ENCODE results near the gene SF3B3. TPM values are rescaled to one million over a fixed set of nuclear protein-coding genes. Genes with fewer than 3 reads are reported as not detected.

SF3B3 gene
- total RNA-seq, 2 donors from 2014 or later: 94.6 to 123 TPM

DNA sequence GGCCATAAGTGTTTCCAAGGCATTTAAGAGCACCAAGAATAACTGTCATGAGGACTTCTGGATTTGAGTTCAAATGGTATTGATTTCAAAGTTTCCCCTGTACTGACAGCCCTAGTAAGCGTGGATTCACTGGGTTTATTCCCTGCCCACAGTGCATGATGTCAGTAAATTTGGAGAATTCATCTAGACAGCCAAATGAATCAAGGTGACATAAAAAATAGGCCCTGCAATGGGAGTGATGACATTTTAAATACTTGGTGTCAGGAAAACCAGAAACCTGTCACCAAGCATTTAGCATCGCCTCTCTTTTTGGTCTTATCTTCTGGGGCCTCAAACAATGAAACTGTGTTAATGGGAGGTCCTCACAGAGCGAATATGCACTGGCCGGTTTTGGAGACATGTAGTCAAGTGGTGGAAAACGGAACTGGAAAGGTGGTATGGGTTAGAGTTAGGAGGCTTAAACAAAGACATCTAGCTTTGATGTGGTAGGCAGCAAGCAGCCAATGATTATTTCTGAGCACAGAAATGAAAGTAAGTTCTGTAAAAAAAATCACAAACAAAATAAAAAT, 29.3 kb upstream of the SF3B3 start:
- Histone ChIP-seq H3K27ac (no peak overlapping the region), H3K9me3 (no peaks in the 10 kb centered on the region), H3K4me1 (ENCODE audit: control insufficient read depth in 1 of 2, low read depth in 2 of 2) (no peaks in the 10 kb centered on the region), H3K27me3 (replicated peaks; ENCODE audit: insufficient read depth) (no peaks in the 10 kb centered on the region), H3K36me3 (peaks cover 44% of the 10 kb centered on the region), H3K4me3 (no peak overlapping the region)
- ATAC-seq (ENCODE audit: insufficient number of reproducible peaks, low FRiP score, low read depth) (no peak), DNase-seq (ENCODE audit: low spot score) (no peak)
- TF ChIP-seq, protein P1, sequence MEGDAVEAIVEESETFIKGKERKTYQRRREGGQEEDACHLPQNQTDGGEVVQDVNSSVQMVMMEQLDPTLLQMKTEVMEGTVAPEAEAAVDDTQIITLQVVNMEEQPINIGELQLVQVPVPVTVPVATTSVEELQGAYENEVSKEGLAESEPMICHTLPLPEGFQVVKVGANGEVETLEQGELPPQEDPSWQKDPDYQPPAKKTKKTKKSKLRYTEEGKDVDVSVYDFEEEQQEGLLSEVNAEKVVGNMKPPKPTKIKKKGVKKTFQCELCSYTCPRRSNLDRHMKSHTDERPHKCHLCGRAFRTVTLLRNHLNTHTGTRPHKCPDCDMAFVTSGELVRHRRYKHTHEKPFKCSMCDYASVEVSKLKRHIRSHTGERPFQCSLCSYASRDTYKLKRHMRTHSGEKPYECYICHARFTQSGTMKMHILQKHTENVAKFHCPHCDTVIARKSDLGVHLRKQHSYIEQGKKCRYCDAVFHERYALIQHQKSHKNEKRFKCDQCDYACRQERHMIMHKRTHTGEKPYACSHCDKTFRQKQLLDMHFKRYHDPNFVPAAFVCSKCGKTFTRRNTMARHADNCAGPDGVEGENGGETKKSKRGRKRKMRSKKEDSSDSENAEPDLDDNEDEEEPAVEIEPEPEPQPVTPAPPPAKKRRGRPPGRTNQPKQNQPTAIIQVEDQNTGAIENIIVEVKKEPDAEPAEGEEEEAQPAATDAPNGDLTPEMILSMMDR (IDR thresholded peaks at IDR 0.05): no peak

DNA sequence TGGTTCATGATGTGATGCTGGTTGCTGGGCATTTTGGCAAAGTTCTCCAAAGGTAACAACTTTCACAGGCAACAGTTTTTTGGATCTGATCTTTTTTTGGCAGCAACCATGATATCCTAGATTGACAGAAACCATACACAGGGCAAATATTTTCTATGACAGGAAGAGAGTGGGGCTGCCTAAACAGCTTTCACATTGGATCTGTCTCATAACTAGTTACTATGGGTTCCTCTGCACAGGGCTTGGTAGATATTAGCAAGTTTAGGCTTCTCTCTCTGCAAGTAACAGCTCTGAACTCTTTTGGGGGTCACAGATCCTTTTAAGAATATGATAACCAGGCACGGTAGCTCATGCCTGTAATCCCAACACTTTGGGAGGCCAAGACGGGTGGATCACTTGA, 28.8 kb upstream of the SF3B3 start:
- Histone ChIP-seq H3K36me3 (peaks cover 41% of the 10 kb centered on the region), H3K4me3 (no peak overlapping the region), H3K9me3 (no peaks in the 10 kb centered on the region), H3K4me1 (ENCODE audit: control insufficient read depth in 1 of 2, low read depth in 2 of 2) (no peaks in the 10 kb centered on the region), H3K27ac (no peak overlapping the region), H3K27me3 (replicated peaks; ENCODE audit: insufficient read depth) (no peaks in the 10 kb centered on the region)
- DNase-seq (ENCODE audit: low spot score): no peak
- TF ChIP-seq, protein P1 (IDR thresholded peaks at IDR 0.05): no peak
- ATAC-seq (ENCODE audit: insufficient number of reproducible peaks, low FRiP score, low read depth): no peak

DNA sequence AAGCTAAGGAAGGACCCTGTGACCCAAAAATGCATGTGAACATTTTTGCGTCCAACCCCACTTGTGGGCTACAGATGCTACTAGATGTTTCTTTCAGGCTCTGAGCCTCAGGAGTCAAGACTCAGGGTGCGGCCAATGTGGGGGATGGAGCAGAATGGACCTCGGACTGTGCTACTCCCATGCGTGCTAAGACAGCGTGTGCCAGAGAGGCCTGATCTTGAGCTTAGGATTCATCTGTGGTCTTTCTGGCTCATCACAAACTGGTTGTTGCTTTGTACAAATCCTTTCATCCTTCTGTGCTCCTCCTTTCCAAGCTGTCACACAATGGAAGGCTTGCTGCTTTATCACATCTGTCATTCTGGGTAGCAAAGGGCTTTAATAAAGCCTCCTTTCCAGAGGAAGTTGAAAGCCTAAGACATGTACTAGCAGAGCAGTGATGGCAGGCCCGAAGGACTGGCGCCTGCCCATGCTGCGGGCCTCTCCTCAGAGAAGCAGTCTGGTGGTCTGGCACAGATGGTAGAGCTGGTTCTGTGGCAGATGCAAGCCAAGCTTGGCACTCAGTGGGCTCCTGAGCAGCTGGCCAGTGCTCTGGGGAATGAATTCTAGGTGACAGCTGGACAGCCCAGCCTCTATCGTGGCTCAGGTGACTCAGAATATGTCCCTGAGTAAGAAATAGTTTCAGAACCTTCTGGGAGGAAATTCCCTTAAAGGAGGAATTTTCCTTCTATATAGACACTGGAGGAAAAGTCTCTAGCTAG, 28.0 kb upstream of the SF3B3 start:
- DNase-seq (ENCODE audit: low spot score) (no peak), ATAC-seq (ENCODE audit: insufficient number of reproducible peaks, low FRiP score, low read depth) (no peak)
- TF ChIP-seq, protein P1 (IDR thresholded peaks at IDR 0.05): no peak
- Histone ChIP-seq H3K36me3 (peaks cover 34% of the 10 kb centered on the region), H3K27ac (no peak overlapping the region), H3K9me3 (no peaks in the 10 kb centered on the region), H3K4me1 (ENCODE audit: control insufficient read depth in 1 of 2, low read depth in 2 of 2) (no peaks in the 10 kb centered on the region), H3K27me3 (replicated peaks; ENCODE audit: insufficient read depth) (no peaks in the 10 kb centered on the region), H3K4me3 (no peak overlapping the region)

DNA sequence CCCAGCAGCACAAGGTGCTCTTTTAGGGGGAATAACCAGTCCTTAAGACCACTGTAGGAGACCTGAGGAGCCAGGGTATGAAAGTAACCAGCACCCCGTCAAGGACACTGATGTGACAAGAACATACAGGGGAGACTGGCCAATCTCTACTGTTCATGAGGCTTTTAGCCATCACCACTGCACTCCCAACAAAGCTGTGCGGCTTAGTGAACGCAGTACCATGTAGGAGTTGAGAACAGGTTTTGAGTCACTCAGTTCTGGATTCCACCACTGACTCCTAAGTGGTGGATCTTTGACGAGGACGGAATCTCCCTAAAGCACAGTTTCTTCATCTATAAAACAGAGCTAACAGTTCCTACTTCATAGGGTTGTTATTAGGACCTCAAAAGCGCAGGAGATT, 27.1 kb upstream of the SF3B3 start:
- Histone ChIP-seq H3K27ac (no peak overlapping the region), H3K4me3 (no peak overlapping the region), H3K4me1 (ENCODE audit: control insufficient read depth in 1 of 2, low read depth in 2 of 2) (no peaks in the 10 kb centered on the region), H3K36me3 (peaks cover 39% of the 10 kb centered on the region), H3K9me3 (no peaks in the 10 kb centered on the region), H3K27me3 (replicated peaks; ENCODE audit: insufficient read depth) (no peaks in the 10 kb centered on the region)
- ATAC-seq (ENCODE audit: insufficient number of reproducible peaks, low FRiP score, low read depth): no peak
- DNase-seq (ENCODE audit: low spot score): no peak
- TF ChIP-seq, protein P1 (IDR thresholded peaks at IDR 0.05): no peak

DNA sequence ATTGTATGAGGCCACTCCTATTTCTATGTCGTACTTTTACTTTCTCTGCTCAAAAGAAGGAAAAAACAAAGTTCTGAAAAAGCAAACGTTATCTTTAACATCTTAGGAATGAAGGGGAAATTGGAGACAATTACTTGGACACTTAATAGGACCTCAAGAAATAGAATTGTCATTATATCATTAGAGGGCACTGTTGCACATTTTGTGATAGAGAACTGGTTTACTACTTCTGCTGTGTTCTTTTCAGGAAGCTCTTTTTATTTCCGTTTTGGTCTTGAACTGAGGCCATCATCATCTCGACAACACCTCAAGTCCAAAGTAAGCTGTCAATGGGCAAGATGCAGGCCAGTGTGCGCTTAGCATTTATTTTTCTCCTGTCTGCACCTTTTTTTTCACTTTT, 14.9 kb upstream of the SF3B3 start:
- Histone ChIP-seq H3K27ac (no peak overlapping the region), H3K36me3 (peaks cover 48% of the 10 kb centered on the region), H3K27me3 (replicated peaks; ENCODE audit: insufficient read depth) (no peaks in the 10 kb centered on the region), H3K4me3 (no peak overlapping the region), H3K4me1 (ENCODE audit: control insufficient read depth in 1 of 2, low read depth in 2 of 2) (no peaks in the 10 kb centered on the region), H3K9me3 (no peaks in the 10 kb centered on the region)
- TF ChIP-seq, protein P1 (IDR thresholded peaks at IDR 0.05): no peak
- ATAC-seq (ENCODE audit: insufficient number of reproducible peaks, low FRiP score, low read depth) (no peak), DNase-seq (ENCODE audit: low spot score) (no peak)

Measured in thoracic aorta (tissue), 2 donors.